ES-I3 (cell line): ENCODE results near the gene MT3.
"Not testable (repeated sequence)": the region's sequence is repeated elsewhere in the genome, so short reads cannot be mapped to it uniquely, and the experiment has no call there.

ENCODE experiments used
- H3K36me3 ChIP-seq: 2 replicates; pipeline ENCODE4 v1.6.1; 2013; ENCODE audit warnings: mild to moderate bottlenecking, low read length, control low read depth, moderate library complexity; ENCODE audit not compliant: insufficient read depth
- H3K4me1 ChIP-seq: 2 replicates; pipeline ENCODE4 v1.6.1; 2013; ENCODE audit warnings: mild to moderate bottlenecking, control low read depth, low read length; ENCODE audit not compliant: insufficient read depth
- H3K9ac ChIP-seq: 2 replicates; pipeline ENCODE4 v1.6.1; 2013; ENCODE audit warnings: low read depth, mild to moderate bottlenecking, low read length, moderate library complexity
- H3K9me3 ChIP-seq: 2 replicates; pipeline ENCODE4 v1.6.1; 2013; ENCODE audit warnings: mild to moderate bottlenecking, low read length, moderate library complexity; ENCODE audit not compliant: control insufficient read depth, insufficient read depth

MT3 gene

GRCh38 chr16:56564793-56565477 lies 24.4 kb upstream of the MT3 start, which contains the start of gene MT4:
Gene MT4, plus strand, starts transcription at chr16:56565073. Its CDS starts 56 bp downstream, at chr16:56565129.
- no peaks in the 10 kb centered on the region for H3K9me3 ChIP-seq
- no peaks in the 10 kb centered on the region for H3K36me3 ChIP-seq
- H3K9ac ChIP-seq = no peak within 1 kb of the TSS
- no peaks in the 10 kb centered on the region for H3K4me1 ChIP-seq

DNA sequence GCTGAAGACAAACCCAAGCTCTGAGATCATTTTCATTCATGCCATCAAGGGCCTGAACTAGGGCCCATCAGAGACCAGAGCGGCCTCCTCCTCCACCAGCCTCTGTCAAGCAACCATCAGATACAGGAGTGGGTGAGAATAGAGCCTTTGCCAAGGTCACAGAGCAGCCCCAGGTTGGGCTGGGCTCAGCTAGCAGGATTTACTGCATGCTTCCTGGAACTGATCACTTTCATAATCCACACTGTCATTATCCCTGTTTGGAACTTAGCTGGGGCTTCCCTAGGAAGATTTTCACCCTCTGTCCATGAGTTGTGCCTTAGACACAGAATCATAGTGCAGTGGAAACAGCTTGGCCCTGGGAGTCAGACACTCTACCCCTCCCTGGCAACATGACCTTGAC lies 19.4 kb upstream of the MT3 start:
- Histone ChIP-seq H3K4me1 (no peaks in the 10 kb centered on the region), H3K36me3 (no peaks in the 10 kb centered on the region), H3K9ac (no peak overlapping the region), H3K9me3 (peaks cover 6% of the 10 kb centered on the region; the same call in 1 of the 2 replicates)

- Histone ChIP-seq H3K4me1 (no peaks in the 10 kb centered on the region), H3K9ac (no peak overlapping the region), H3K36me3 (no peaks in the 10 kb centered on the region), H3K9me3 (peaks cover 7% of the 10 kb centered on the region; the same call in 1 of the 2 replicates)
These were observed 17.8 kb upstream of the MT3 start for GRCh38 chr16:56571525-56571924.

- Histone ChIP-seq H3K4me1 (no peaks in the 10 kb centered on the region), H3K36me3 (no peaks in the 10 kb centered on the region), H3K9me3 (peaks cover 11% of the 10 kb centered on the region; the same call in 1 of the 2 replicates), H3K9ac (no peak overlapping the region)
These were observed 14.7 kb upstream of the MT3 start for GRCh38 chr16:56574625-56575024.

GRCh38 chr16:56576585-56577299 lies 12.6 kb upstream of the MT3 start:
- H3K9me3 ChIP-seq = peaks cover 11% of the 10 kb centered on the region; the same call in 1 of the 2 replicates
- H3K36me3 ChIP-seq = no peaks in the 10 kb centered on the region
- no peak overlapping the region for H3K9ac ChIP-seq
- no peaks in the 10 kb centered on the region for H3K4me1 ChIP-seq

DNA sequence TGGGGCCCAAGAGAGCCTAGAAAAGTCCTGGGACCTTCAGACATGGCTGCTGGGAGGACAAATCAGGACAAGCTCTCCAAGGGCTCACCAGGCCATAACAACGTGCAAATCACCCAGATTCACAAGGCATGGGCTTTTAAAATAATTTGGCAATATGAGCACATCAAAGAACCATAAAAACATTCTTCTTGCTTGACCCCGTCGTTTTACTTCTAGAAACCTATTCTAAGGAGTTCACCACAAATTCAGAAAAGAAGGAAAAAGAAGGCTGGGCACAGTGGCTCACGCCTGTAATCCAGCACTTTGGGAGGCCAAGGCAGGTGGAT lies 12.1 kb upstream of the MT3 start:
- no peaks in the 10 kb centered on the region for H3K4me1 ChIP-seq
- H3K9me3 ChIP-seq = peaks cover 11% of the 10 kb centered on the region; the same call in 1 of the 2 replicates
- no peak overlapping the region for H3K9ac ChIP-seq
- no peaks in the 10 kb centered on the region for H3K36me3 ChIP-seq

DNA sequence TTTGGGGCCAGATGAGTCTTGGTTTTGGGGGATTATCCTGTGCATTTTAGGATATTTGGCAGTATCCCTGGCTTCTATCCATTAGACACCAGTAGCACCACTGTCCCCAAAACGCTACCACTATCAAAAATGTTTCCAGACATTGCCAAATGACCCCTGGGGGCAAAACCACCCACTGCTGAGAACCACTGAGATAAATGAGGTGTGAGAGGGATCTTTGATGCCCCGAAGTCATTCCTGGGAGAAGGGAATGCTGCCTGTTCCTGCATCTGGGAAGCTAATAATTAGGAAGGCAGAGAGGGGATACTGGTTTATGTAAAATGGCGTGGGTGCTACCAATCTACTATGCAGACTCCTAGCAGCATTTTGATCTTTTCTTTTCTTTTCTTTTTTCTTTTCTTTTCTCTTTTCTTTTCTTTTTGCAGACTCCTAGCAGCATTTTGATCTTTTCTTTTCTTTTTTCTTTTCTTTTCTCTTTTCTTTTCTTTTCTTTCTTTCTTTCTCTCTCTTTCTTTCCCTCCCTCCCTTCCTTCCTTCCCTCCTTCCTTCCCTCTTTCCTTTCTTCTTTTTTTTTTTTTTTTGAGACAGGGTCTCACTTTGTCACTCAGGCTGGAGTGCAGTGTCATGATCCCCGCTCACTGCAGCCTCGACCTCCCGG lies 8.8 kb upstream of the MT3 start:
- H3K36me3 ChIP-seq = no peaks in the 10 kb centered on the region

GRCh38 chr16:56582911-56583310 lies 6.4 kb upstream of the MT3 start:
- not testable (repeated sequence) for H3K9ac ChIP-seq, H3K36me3 ChIP-seq, H3K9me3 ChIP-seq, H3K4me1 ChIP-seq

More for the DNA sequence above, 8.8 kb upstream of the MT3 start:
- no peak overlapping the region for H3K9ac ChIP-seq
- no peaks in the 10 kb centered on the region for H3K4me1 ChIP-seq
- 0 out of 2 replicates have a peak, but pooled peaks cover 4% of the 10 kb centered on the region for H3K9me3 ChIP-seq

DNA sequence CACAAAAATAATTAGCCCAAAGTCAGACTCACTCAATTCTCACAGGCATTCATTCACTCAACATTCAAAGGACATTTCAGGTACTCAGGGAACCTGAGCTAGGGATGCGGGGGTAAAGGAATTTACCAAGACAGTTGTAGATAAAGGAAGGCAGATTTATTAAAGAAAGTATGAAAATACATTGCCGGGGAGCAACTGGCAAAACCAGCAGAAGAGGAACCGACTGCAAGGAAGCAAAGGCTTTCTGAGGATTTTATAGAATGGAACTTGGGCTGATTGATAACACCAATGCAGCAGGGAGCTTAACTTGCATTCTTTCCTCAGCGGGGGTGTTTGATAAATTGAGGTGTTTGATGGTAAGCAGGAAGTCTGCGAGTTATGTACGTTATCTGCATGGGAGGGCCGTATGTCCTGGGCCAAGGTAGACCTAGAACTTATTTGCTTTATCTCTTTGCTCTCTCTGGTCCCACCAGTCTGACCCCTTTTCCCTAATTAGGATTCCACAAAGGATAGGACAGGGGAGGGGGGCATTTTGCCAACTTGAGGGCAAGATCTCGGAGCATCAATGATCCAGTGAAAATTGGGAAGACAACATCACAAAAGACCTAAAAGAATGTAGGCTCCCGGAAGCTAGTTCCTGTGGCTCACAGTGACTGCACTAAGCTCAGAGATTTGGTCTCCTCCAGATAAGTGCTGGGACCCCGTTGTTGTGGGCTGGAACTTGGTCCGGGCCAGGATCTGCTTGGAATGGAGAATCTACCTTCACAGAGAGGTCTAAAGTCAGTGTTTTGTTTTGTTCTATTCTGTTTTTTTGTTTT lies 5.8 kb upstream of the MT3 start:
- Histone ChIP-seq H3K4me1 (no peaks in the 10 kb centered on the region), H3K9ac (no peak overlapping the region), H3K9me3 (no peaks in the 10 kb centered on the region), H3K36me3 (no peaks in the 10 kb centered on the region)

DNA sequence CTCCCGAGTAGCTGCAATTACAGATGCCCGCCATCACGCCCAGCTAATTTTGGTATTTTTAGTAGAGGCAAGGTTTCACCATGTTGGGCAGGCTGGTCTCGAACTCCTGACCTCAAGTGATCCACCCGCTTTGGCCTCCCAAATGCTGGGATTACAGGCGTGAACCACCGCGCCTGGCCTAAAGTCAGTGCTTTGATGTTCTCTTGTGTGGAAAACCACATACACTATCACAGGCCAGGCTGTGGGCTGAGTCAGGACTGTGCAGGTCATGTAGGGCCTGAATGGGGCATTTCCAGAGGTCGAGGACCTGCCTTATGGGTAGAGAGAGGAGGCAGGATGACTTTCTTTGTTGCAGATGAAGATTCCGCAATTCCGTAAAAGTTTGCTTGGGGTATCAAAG lies 5.1 kb upstream of the MT3 start:
- Histone ChIP-seq H3K9me3 (no peaks in the 10 kb centered on the region), H3K4me1 (no peaks in the 10 kb centered on the region; the same call in 1 of the 2 replicates), H3K9ac (no peak overlapping the region), H3K36me3 (no peaks in the 10 kb centered on the region)

DNA sequence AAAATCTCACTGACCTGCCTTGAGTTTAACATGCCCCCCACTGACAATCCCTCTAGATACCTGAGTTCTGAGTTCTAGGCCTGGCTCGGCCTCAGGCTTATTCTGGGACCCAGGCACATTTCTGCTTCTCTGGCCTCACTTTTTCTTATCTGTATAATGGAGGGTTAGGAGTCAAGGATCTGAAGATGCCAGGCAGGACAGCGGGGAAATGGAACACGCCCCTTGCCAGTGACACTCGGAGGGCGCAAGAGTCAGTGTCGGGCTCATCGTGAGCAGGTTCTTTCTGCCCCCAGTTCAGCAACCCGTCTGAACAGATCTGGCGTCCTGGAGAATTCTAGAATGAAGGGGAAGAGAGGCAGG lies 567 bp upstream of the MT3 start:
- Histone ChIP-seq H3K4me1 (no peaks in the 10 kb centered on the region; the same call in 1 of the 2 replicates), H3K9ac (peak overlapping the region; percentile 56), H3K9me3 (no peaks in the 10 kb centered on the region; the same call in 1 of the 2 replicates), H3K36me3 (no peaks in the 10 kb centered on the region)

DNA sequence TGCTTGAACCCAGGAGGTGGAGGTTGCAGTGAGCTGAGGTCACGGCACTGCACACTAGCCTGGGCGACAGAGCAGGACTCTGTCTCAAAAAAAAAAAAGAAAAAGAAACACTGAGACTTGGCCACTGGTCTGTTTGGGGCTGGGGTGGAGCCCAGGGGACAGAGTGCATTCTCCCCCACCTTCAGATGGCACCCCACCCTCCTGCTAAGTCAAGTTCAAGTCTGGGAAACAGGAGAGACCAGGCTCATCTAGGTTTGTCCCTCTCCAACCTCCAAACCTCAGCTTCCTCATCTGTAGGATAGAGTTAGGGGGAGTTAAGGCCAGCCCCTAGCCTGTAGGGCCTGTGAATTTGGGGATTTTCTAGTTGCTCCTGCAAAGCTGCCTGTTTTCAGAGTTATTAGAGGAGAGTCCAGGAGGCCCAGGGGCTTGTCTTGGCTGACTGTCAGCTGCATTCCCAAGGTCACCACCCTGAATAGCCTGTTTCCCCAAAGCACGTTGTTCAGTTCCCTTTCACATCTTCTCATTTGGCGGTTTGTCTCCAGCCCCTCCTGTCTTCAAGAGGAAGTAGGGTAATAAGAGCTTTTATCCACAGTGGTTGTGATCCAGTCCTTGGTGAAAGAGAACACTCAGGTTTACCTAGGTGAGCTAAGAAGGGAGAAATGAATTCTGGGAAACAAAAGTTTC lies 2.2 kb downstream of the MT3 start:
- H3K9ac ChIP-seq = no peak overlapping the region
- no peaks in the 10 kb centered on the region; the same call in 1 of the 2 replicates for H3K4me1 ChIP-seq
- no peaks in the 10 kb centered on the region for H3K36me3 ChIP-seq
- no peaks in the 10 kb centered on the region; the same call in 1 of the 2 replicates for H3K9me3 ChIP-seq

GRCh38 chr16:56593573-56594291 lies 4.4 kb downstream of the MT3 start:
- H3K4me1 ChIP-seq = no peaks in the 10 kb centered on the region; the same call in 1 of the 2 replicates
- no peaks in the 10 kb centered on the region; the same call in 1 of the 2 replicates for H3K9me3 ChIP-seq
- H3K9ac ChIP-seq = no peak overlapping the region
- H3K36me3 ChIP-seq = no peaks in the 10 kb centered on the region
